ENCODE results near the gene OR7C2. TPM values are rescaled to one million over a fixed set of nuclear protein-coding genes. Genes with fewer than 3 reads are reported as not detected.

The OR7C2 gene
- total RNA-seq, 1 experiment from 2014 or later: not detected

GRCh38 chr19:14957464-14957863 is 16.2 kb downstream of the OR7C2 start (continued):
- TF ChIP-seq ZNF281 (CRISPR knock-in tag; IDR thresholded peaks at IDR 0.05) (no peak), SP1 (CRISPR knock-in tag; conservative IDR thresholded peaks at IDR 0.05) (no peak), NFATC4 (CRISPR knock-in tag; IDR thresholded peaks at IDR 0.05) (no peak)
- TF ChIP-seq, protein P1, sequence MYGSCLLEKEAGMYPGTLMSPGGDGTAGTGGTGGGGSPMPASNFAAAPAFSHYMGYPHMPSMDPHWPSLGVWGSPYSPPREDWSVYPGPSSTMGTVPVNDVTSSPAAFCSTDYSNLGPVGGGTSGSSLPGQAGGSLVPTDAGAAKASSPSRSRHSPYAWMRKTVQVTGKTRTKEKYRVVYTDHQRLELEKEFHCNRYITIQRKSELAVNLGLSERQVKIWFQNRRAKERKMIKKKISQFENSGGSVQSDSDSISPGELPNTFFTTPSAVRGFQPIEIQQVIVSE (CRISPR knock-in tag; IDR thresholded peaks at IDR 0.05; ENCODE audit: borderline replicate concordance): no peak

DNA sequence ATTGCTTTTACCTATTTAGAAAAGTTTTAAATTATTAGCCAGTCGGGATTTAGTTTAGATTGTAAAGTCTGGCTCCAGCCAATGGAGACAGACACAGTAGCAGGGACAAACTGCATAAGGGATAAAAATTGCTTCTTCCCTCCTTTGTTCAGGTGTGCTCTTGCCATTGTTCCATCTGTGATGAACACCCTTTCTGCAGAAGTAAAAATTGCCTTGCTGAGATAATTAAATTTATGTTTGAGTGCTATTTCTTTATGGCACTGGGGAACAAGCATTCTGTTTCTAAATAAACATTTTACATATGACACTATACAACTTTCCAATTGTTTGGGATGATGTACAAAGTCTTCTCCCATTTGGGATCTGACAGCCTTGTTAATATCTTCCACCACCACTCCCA is 18.0 kb downstream of the OR7C2 start:
- Mint-ChIP-seq H3K4me3 (no peak overlapping the region), H3K9me3 (peaks cover 40% of the 10 kb centered on the region), H3K36me3 (peaks cover 27% of the 10 kb centered on the region), H3K4me1 (no peaks in the 10 kb centered on the region), H3K27me3 (ENCODE audit: low read depth) (peaks cover 14% of the 10 kb centered on the region), H3K27ac (no peak overlapping the region)
- no peak for TF ChIP-seq ZNF317 (CRISPR knock-in tag; IDR thresholded peaks at IDR 0.05; ENCODE audit: borderline replicate concordance, low read depth)
- TF ChIP-seq ZNF121 (CRISPR knock-in tag; IDR thresholded peaks at IDR 0.05): no peak
- TF ChIP-seq E2F1 (CRISPR knock-in tag; IDR thresholded peaks at IDR 0.05): no peak
- no peak for TF ChIP-seq ZNF138 (CRISPR knock-in tag; conservative IDR thresholded peaks at IDR 0.05)
- TF ChIP-seq MAX (CRISPR knock-in tag; IDR thresholded peaks at IDR 0.05): no peak
- TF ChIP-seq SMAD3 (CRISPR knock-in tag; IDR thresholded peaks at IDR 0.05; ENCODE audit: borderline replicate concordance): no peak
- no peak for TF ChIP-seq JAZF1 (CRISPR knock-in tag; IDR thresholded peaks at IDR 0.05)
- no peak for TF ChIP-seq ZNF532 (CRISPR knock-in tag; IDR thresholded peaks at IDR 0.05; ENCODE audit: borderline replicate concordance)
- no peak for TF ChIP-seq ARID4B (CRISPR knock-in tag; IDR thresholded peaks at IDR 0.05; ENCODE audit: borderline replicate concordance)
- ATAC-seq (no peak), DNase-seq (ENCODE audit: low spot score) (no peak)
- CTCF ChIA-PET: no interaction called here
- POLR2A ChIA-PET: no interaction called here
